HuH-7 (cell line): ENCODE results near the gene C15orf62.

Experiments used
- DNase-seq: peaks from one replicate; pipeline ENCODE4 v3.0.0; 2011; ENCODE audit warnings: low spot score

C15orf62 gene

GRCh38 chr15:40769274-40770146 lies at the start of gene C15orf62:
Gene C15orf62 (plus strand): TSS chr15:40769980. CDS start chr15:40770496, 516 bp downstream.
- DNase-seq = no peak

GRCh38 chr15:40721701-40722100 lies 48.1 kb upstream of the C15orf62 start:
- no peak for DNase-seq

GRCh38 chr15:40722354-40722753 lies 47.4 kb upstream of the C15orf62 start:
- DNase-seq = no peak

- no peak for DNase-seq
Measured at GRCh38 chr15:40722934-40723333, 46.8 kb upstream of the C15orf62 start.

GRCh38 chr15:40723919-40724318 lies 45.9 kb upstream of the C15orf62 start:
- no peak for DNase-seq

- no peak for DNase-seq
Measured at GRCh38 chr15:40731034-40731433, 38.7 kb upstream of the C15orf62 start.

- DNase-seq = no peak
Measured at GRCh38 chr15:40736575-40736974, 33.2 kb upstream of the C15orf62 start.

- DNase-seq = no peak
Measured at GRCh38 chr15:40737048-40737447, 32.7 kb upstream of the C15orf62 start.

GRCh38 chr15:40739047-40739446 lies 30.7 kb upstream of the C15orf62 start:
- no peak for DNase-seq

- no peak for DNase-seq
Measured at GRCh38 chr15:40739854-40740253, 29.9 kb upstream of the C15orf62 start.

- no peak for DNase-seq
Measured at GRCh38 chr15:40743485-40743901, 26.3 kb upstream of the C15orf62 start.

GRCh38 chr15:40743921-40744814 lies 25.6 kb upstream of the C15orf62 start:
- no peak for DNase-seq

- DNase-seq = no peak
Measured at GRCh38 chr15:40744815-40745152, 25.0 kb upstream of the C15orf62 start.

GRCh38 chr15:40746916-40747418 lies 22.8 kb upstream of the C15orf62 start:
- no peak for DNase-seq

GRCh38 chr15:40747685-40748631 lies 21.8 kb upstream of the C15orf62 start:
- no peak for DNase-seq

- no peak for DNase-seq
Measured at GRCh38 chr15:40749151-40749630, 20.6 kb upstream of the C15orf62 start.

GRCh38 chr15:40750885-40751284 lies 18.9 kb upstream of the C15orf62 start:
- DNase-seq = no peak

- no peak for DNase-seq
Measured at GRCh38 chr15:40751745-40752144, 18.0 kb upstream of the C15orf62 start.

GRCh38 chr15:40754574-40754882 lies 15.3 kb upstream of the C15orf62 start:
- no peak for DNase-seq

GRCh38 chr15:40754883-40755811 lies 14.6 kb upstream of the C15orf62 start, which contains the start of gene RMDN3:
Gene RMDN3 (minus strand): TSS chr15:40755254. CDS start chr15:40754783, 471 bp downstream.
- peak; percentile 75 for DNase-seq
